Activated T-helper 1 cell treated with anti-CD3 and anti-CD28 coated beads, Interleukin-2, amount 50 U/mL, for 16 hours (primary cell): ENCODE data around the gene MST1R.

Experiments
- DNase-seq, 2 donors: peaks; one replicate each; pipeline ENCODE4 v3.0.0-alpha.2; 2020; ENCODE audit warnings: low read depth in 1 of 2, low spot score in 1 of 2

MST1R gene

DNA sequence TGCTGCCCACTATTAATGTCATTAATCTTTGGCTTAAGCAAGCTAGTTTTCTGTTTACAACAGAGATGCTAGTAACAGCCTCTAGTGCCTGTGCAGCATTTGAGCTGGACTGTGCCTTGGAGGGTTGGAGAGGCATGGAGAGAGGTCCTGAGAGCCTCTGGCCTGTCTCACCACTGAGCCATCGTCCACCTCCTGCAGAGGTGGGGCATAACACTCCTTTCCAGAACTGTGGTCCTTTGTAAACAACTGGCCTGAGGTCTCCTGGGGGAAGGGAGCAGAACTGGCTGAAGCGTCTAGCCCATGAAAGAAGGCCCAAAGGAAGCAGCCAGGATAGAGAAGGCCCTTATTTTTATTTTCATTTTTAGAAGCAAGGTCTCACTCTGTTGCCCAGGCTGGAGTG, 24.0 kb downstream of the MST1R start:
- no peak for DNase-seq

GRCh38 chr3:49878686-49879085, 25.0 kb downstream of the MST1R start:
- no peak for DNase-seq

DNA sequence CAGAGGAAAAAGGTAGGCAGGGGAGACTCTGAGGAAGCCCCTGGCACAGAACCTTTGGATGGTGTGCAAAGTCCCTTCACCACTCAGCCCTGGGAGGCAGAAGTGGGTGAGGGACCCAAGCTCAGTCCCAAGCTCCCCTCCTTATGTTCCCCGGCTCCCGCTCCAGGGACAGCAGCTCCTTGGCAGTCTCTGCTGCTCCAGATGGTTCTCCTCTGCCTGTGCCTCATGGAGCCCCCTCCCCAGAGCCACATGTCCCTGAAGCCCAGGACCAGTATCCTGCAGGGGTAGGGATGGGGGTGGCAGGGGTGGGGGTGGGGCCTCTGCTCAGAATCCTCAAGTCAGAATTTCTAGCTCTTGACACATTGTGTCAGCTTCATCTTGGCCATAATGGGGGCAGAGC, 26.0 kb downstream of the MST1R start:
- DNase-seq: no peak

GRCh38 chr3:49876567-49876966, 27.1 kb downstream of the MST1R start:
- DNase-seq: no peak

DNA sequence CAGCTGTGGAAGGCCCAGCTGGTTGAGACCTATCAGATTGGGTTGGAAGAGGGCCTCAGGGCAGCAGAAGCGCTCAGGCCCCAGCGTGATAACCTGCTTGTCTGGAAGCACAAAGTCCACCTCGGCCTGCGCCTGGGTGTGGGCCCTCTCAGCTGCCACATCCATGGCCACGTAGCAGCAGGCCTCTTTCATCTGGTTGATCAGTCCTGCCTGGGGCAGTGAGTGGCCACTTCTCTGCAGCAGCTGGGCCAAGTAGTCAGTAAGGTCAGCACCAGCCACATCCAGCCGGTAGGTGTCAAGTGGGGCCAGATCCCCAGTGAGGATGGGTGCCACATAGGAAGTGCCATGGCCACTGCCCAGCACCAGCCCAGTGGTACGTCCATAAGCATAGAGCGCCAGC, 30.1 kb downstream of the MST1R start:
- DNase-seq: no peak

- DNase-seq: no peak
Measured at GRCh38 chr3:49872801-49873281, 30.8 kb downstream of the MST1R start.

DNA sequence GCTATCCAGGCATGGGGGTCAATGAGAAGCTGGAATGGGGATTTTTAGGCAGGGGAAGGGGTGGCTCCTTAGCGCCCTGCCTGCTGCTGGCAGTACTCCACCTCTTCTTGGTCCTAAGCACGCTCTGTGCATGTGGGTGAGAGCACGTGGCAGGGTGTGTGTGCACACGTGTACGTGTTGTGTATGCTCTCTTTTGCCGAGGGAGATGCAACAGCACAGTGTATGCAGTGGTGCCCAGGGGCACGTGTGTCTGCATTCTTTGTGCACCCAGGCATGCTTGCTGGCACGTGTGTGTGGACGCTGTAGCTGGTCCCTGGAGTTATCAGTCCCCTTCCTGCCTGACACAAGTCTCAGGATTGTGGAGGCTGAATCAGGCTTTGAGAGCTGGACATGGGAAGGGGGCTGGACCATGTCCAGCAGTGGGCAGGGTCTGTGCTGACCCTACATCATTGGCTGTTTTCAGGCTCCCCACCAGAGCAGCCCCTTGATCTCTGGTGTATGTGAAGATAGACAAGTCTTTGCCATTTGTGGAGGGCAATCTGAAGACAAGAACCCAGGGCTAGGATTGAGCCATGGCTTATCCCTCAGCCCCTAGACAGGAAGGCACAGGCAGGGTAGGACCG, 32.0 kb downstream of the MST1R start:
- no peak for DNase-seq

DNA sequence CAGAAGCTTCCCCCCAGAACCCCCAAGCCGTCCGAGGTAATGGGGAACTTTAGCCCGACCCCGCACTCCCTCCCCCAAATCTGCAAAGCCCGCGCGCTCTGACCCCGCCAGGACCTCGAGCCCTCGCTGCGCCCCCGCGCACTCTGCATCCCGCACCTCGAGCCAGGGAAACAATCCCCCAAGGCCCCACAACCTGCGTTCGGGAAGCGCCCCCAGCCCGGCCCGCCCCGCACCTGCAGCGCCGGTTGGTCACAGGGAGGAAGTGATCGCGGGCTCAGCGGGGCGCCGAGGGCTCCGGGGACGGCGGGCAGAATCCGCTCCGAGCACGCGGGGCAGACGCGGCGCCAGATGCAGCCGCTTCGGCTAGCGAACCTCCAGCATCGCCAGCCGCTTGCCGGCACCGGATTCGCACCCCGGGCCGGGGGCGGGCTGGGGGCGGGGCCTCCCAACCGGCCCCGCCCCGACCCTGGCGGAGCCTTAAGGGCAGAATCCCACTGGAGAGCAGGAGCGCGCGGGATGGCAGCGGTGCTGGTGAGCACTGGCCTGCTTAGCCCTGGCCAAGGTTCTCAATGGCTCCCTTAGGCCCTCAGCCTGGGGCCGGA, 34.0 kb downstream of the MST1R start, which contains the start of gene CAMKV:
Gene CAMKV (minus strand): TSS at position 382 of the 602 bp plus-strand sequence. CDS start 7,518 bp downstream, outside the sequence.
- peak in 1 of 2 donors; percentile 2 for DNase-seq

DNA sequence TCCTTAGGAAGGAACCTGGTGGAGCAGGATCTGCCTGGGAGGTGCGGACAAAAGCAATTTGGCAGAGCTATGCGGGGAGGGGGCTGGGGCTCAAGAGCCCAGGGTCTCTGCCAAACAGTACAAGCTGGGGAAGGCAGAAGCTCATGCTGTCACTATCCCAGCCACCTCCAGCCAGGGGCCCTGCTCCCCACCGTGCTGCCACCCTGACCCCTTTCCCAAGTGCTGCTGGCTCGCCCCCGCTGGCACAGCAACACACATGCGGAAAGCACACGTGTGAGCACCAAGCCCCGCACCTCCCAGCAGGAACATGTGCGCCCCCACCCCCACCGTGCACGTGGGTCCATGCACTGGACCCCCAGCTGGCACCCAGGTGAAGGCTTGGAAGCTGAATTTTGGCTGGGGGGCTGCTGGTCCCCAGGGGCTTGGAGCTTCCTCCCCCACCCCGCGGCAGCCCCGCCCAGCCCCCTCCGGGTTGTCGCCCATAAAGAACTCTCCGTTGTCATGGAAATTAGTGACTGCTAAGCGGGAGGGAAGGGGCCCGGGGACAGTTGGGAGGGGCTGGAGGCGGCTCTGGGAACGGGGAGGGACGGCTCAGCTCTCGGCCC, 34.7 kb downstream of the MST1R start:
- no peak for DNase-seq

GRCh38 chr3:49867871-49868321, 35.8 kb downstream of the MST1R start:
- no peak for DNase-seq

GRCh38 chr3:49867400-49867799, 36.3 kb downstream of the MST1R start:
- no peak for DNase-seq

DNA sequence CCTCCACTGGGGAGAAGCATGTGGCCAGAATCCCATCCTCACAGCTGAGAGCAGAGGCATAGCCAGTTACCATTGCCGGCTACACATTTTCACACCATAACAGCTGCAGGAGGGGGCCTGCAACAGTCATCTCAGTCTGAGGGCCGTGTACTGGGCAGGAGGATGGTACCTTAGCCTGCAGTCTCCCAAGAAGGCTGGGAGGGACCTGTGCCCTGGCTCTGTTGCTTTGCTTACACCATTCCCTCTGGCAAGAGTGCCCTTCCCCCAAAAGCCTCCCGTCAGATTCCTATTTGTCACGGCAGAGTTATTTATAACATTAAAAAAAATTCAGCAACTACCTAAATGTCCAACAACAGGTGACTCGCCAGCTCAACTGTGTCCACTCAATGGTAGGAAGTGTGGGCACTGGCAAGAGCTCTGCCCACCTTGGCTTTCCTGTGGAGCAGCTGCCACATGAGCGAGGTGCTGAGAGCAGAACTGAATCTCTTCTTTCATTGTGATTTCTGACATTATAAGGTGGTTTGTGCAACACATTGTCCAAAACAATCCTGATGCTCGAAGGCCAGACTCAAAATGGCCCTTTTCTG, 38.4 kb downstream of the MST1R start:
- DNase-seq: no peak

DNA sequence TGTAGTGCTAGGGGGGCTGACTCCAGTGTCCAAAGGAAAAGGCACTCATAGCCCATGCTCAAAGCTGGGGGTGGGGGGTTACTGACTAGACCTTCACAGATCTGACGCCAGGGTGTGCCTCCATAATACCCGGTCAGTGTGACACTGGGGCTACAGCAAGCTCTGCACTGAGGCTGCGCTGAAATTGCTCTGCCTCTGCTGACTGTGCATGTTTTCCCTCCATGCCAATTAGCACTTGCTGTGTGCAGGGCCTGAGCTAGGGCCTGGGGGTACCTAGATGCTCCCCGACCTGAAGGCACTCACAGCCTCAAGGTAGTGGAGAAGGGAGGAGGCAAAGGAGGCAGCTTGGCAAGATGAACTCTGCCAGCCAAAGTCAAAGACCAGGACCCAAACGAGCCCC, 39.2 kb downstream of the MST1R start:
- DNase-seq: no peak

DNA sequence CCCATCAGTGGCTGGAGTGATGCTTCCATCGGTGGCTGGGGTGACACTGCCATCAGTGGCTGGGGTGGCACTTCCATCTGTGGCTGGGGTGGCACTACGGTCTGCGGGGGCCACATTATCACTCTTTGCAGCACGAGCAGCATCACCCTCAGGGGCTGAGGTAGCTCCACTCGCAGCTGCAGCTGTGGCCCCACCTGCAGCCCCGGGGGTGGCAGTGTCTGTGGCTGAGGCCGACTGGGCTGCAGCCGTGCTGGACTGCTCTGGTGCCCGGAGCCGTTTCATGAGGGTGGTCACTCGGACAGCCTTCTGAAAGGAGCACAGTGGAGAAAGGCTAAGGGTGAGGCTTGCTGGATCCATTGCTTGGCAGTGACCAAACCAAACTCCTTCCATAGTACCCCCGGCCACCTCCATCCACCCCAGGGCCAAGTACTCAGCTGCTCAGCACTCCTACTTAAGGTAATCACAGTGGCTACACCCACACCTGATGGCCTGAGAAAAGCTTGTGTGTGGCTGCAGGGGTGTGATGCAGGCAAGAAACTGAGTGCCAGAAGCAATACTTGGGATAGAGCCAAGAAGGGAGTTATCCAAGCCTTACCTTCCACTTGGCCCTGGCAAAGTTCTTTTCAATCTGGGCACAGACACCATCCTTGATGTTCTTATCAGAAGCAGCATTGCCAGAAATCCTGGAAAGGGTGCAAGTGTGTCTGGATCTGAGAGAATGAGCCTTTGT, 43.9 kb downstream of the MST1R start:
- DNase-seq: no peak

DNA sequence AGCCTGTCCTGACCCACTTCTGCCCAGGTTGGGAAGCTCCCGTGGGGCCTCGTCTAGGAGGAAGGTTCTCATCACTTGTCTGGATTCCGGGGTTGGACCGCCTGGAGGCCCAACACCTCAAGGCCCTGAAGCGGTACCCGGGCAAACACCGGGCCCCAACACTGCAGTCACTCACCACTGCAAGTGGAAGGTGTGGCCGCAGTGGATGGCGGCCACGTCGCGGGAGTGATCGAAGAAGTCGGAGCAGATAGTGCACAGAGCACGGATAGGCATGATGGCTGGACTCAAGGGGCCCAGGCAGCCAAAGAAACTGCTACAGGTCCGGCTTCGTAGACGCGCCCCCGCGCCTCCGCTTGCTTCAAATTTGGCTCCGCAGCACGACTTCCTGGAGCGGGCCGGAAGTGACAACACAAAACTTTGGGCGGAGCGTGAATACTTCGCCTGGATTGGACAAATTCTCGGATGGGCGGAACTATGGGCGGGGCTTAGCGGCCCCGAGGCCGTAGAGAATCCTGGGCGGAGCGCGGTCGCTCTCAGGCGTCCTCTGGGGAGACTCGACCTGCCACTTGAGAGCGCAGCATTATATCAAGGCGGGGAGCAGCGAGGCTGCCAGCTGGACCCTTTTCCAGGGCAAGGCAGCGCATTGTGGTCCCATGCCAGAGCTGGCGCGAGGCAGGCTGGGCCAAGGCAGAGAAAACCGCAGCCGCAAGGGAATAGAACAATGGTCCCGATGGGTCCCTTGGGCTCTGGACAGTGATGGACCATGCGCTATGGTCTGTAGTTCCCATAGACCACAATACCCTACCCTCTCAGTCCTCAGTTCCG, 47.3 kb downstream of the MST1R start, which contains the start of gene TRAIP:
Gene TRAIP (minus strand): TSS at position 384 of the 825 bp plus-strand sequence. CDS start 111 bp downstream, at position 273.
- peak; percentile 86 to 88 for DNase-seq

DNA sequence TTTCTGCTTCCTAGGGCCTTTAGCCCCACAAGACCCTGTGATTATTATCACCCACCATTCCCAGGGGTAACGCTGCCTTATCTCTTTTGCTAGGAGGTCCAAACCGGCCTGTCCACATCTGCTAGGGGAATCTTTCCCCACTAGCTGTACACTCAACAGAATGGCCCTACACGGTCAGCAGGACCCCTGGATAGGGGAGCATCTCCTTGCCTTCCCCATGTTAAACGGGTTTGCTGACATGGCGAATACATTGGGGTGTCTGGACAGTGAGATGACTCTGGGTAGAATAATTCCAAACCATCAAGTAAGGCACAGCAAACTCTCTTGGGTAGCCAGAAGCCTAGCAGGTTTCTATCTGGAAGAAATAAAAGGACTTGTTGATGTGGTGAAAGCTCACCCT, 48.0 kb downstream of the MST1R start:
- no peak for DNase-seq

DNA sequence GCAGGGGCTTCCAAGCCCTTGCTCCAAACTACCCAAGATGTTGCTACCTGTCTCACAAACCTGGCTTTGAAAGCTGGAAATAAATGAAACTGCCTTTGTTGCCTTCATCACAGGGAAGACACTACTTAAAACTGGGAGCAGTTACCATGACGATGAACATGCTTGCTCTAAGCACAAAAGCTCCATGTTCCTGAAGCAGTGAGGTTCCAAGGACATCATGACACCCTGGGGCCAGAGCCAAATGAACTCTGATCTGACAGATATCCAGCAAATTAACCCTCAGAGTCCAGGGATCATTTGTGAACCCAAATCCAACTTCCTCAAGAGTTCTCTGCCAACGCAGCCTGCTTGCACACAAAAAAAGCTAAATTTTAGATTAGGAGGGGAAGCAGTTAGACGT, 58.0 kb downstream of the MST1R start:
- DNase-seq: no peak

DNA sequence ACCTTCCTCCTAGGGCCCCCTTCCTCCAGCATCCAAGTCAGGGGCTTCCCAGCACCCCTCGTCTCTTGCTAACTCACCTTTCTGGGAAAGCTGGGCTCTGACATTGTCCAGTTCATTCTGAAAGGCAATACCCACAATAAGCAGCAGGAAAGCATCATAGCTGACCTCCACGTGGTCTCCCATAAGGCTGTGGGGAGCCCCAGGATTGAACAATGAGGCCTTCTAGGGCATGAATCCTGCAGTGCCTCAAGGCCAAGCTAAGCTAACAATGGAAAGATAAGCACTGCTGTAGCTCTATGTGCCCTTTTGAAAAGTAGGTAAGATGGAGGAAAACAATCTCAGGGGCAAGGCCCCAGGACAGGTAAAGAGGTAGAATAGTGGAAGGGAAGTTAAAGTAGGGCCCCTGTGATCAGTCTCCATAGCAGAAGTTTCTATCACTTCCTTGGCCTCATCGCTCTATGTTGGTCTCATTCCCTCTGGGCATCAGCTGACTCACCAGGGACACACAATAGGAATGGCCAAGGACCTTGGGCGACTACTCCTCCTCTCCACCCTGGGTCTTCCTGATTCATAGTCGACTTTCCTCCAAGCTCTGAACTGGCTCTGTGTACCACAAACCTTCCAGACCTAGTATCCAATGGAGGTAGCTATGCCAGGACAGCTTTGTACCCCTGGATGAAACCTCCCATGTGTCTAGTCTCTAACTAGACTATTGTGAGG, 59.0 kb downstream of the MST1R start:
- no peak for DNase-seq

GRCh38 chr3:49842843-49843517, 60.7 kb downstream of the MST1R start:
- no peak for DNase-seq
